GM12878 (cell line): Measurements from ENCODE around the gene INTS2. TPM values are rescaled to one million over a fixed set of nuclear protein-coding genes. Genes with fewer than 3 reads are reported as not detected.

Experiments used
- ATAC-seq: fragments of 200-7000 bp; cut with Tn5 transposase; 3 replicates; pipeline ENCODE4 v1.9.1; 2020; ENCODE audit warnings: mild to moderate bottlenecking, moderate library complexity
- BruUV-seq: library from RNA; stranded (reverse); fragments of 400-500 nt; replicated peaks from 2 replicates; lab custom pipeline; 2021; lab: Mats Ljungman, UMichigan
- CTCF ChIA-PET: fragments of 300-600 bp; sonication (Branson Sonifier 250); formaldehyde crosslinking; extraction: SDS; loops from one replicate; lab custom pipeline; 2021; ENCODE audit warnings: inconsistent platforms; lab: Yijun Ruan, JAX
- POLR2A ChIA-PET: fragments of 350-600 bp; formaldehyde crosslinking; extraction: SDS; loops from one replicate; lab custom pipeline; 2021; ENCODE audit warnings: inconsistent platforms; lab: Charles Lee
- RAD21 ChIA-PET: fragments of 300-600 bp; sonication (Branson Sonifier 250); formaldehyde crosslinking; loops from one replicate; lab custom pipeline; 2023; ENCODE audit warnings: antibody characterized with exemption; ENCODE audit not compliant: unreplicated experiment; lab: Charles Lee
- SMC1A ChIA-PET: fragments of 300-600 bp; sonication (Branson Sonifier 250); formaldehyde crosslinking; loops from one replicate; lab custom pipeline; 2023; ENCODE audit not compliant: unreplicated experiment, uncharacterized antibody; lab: Charles Lee
- DNase-seq: peaks from one replicate; pipeline ENCODE4 v3.0.0-alpha.2; 2011; ENCODE audit warnings: low read depth, low spot score
- FAIRE-seq: peaks from 3 replicates; lab custom pipeline; 2011; peaks lifted over from hg19 to GRCh38; lab: Jason Lieb, UNC
- H2AFZ ChIP-seq: 2 replicates; pipeline ENCODE4 v1.6.0; 2011; ENCODE audit warnings: low read depth, low read length, control low read depth; ENCODE audit not compliant: control insufficient read depth
- H3K27ac ChIP-seq: 2 replicates; pipeline ENCODE4 v1.5.1; 2011; ENCODE audit warnings: control low read depth; ENCODE audit not compliant: control insufficient read depth, insufficient read depth
- H3K27me3 ChIP-seq, 2 experiments: replicated peaks in 1 of 2; 2 replicates each; pipeline versions ENCODE4 v1.6.0 to v1.6.1; 2011; ENCODE audit warnings: low read length in 1 of 2; ENCODE audit not compliant: control insufficient read depth in 2 of 2, insufficient read depth in 2 of 2
- H3K36me3 ChIP-seq, 2 experiments: 2 replicates each; pipeline ENCODE4 v1.5.1; 2011; ENCODE audit warnings: low read length in 1 of 2; ENCODE audit not compliant: control insufficient read depth in 2 of 2, insufficient read depth in 2 of 2
- H3K4me1 ChIP-seq: 2 replicates; pipeline ENCODE4 v1.6.1; 2011; ENCODE audit warnings: mild to moderate bottlenecking, low read length, moderate library complexity, mixed read lengths; ENCODE audit not compliant: control insufficient read depth, insufficient read depth
- H3K4me2 ChIP-seq: 2 replicates; pipeline ENCODE4 v1.6.0; 2011; ENCODE audit warnings: control low read depth; ENCODE audit not compliant: control insufficient read depth, insufficient read depth
- H3K4me3 ChIP-seq: fragments of 200-600 bp; sonication (generic); 2 replicates; pipeline ENCODE4 v1.5.1; 2016
- H3K79me2 ChIP-seq: 2 replicates; pipeline ENCODE4 v1.6.0; 2011; ENCODE audit warnings: low read length; ENCODE audit not compliant: control insufficient read depth, insufficient read depth
- H3K9ac ChIP-seq: 2 replicates; pipeline ENCODE4 v1.8.0; 2011; ENCODE audit warnings: low read length, control low read depth, mixed read lengths; ENCODE audit not compliant: control insufficient read depth, insufficient read depth
- H3K9me3 ChIP-seq: replicated peaks from 3 replicates; pipeline ENCODE4 v1.5.1; 2011; ENCODE audit warnings: mild to moderate bottlenecking, low read length; ENCODE audit not compliant: control insufficient read depth, insufficient read depth
- H4K20me1 ChIP-seq: 2 replicates; pipeline ENCODE4 v1.6.0; 2011; ENCODE audit not compliant: control insufficient read depth, insufficient read depth
- BMI1 ChIP-seq: fragments of 450-650 bp; IDR thresholded peaks from 2 replicates; pipeline ENCODE4 v1.6.1; 2016; ENCODE audit warnings: mild to moderate bottlenecking, moderate library complexity, borderline replicate concordance
- ETV6 ChIP-seq, 2 experiments: fragments of 450-650 bp in 1 of 2; IDR thresholded peaks in 1 of 2; conservative IDR thresholded peaks in 1 of 2; 2 replicates each; pipeline ENCODE4 v1.6.1; 2014; ENCODE audit warnings: antibody characterized with exemption in 1 of 2, borderline replicate concordance in 1 of 2, low read depth in 1 of 2, mild to moderate bottlenecking in 1 of 2, moderate library complexity in 1 of 2
- FOS ChIP-seq: IDR thresholded peaks from 3 replicates; pipeline ENCODE4 v1.6.1; 2011; ENCODE audit warnings: borderline replicate concordance; ENCODE audit not compliant: insufficient read length; ENCODE audit errors: extremely low read depth
- HDAC6 ChIP-seq: fragments of 200-600 bp; sonication (generic); IDR thresholded peaks from one replicate; pipeline ENCODE4 v1.8.0; 2017; ENCODE audit warnings: antibody characterized with exemption; ENCODE audit not compliant: unreplicated experiment
- MLLT1 ChIP-seq: fragments of 450-650 bp; IDR thresholded peaks from 2 replicates; pipeline ENCODE4 v1.6.1; 2016; ENCODE audit warnings: mild to moderate bottlenecking
- MYC ChIP-seq: IDR thresholded peaks from 2 replicates; pipeline ENCODE4 v1.6.1; 2011; ENCODE audit warnings: mild to moderate bottlenecking, low read length, moderate library complexity, inconsistent platforms; ENCODE audit not compliant: insufficient read depth, insufficient replicate concordance, insufficient read length, severe bottlenecking
- NFXL1 ChIP-seq: fragments of 450-650 bp; IDR thresholded peaks from 2 replicates; pipeline ENCODE4 v1.6.1; 2017; ENCODE audit warnings: antibody characterized with exemption, mild to moderate bottlenecking, borderline replicate concordance
- SPI1 ChIP-seq: IDR thresholded peaks from 2 replicates; pipeline ENCODE4 v1.6.1; 2011; ENCODE audit warnings: low read depth, mild to moderate bottlenecking, low read length, moderate library complexity, borderline replicate concordance; ENCODE audit not compliant: insufficient read depth
- TCF3 ChIP-seq: IDR thresholded peaks from 2 replicates; pipeline ENCODE4 v1.6.1; 2012; ENCODE audit warnings: low read depth, mild to moderate bottlenecking, low read length, borderline replicate concordance; ENCODE audit not compliant: insufficient read depth
- TCF7 ChIP-seq: IDR thresholded peaks from 2 replicates; pipeline ENCODE4 v1.6.1; 2014; ENCODE audit warnings: antibody characterized with exemption, borderline replicate concordance
- ZBTB4 ChIP-seq: fragments of 450-650 bp; formaldehyde crosslinking; IDR thresholded peaks from 2 replicates; pipeline ENCODE4 v1.4.0; 2022; ENCODE audit warnings: mild to moderate bottlenecking, moderate library complexity
- ZNF217 ChIP-seq: fragments of 450-650 bp; IDR thresholded peaks from 2 replicates; pipeline ENCODE4 v1.6.1; 2017; ENCODE audit warnings: antibody characterized with exemption, mild to moderate bottlenecking
- ZNF384 ChIP-seq: IDR thresholded peaks from 2 replicates; pipeline ENCODE4 v1.6.1; 2012; ENCODE audit warnings: low read depth, mild to moderate bottlenecking, low read length, improper control_type of control experiment, borderline replicate concordance
- WGBS: methylation state at CpG from one replicate; pipeline ENCODE4 v1.1.6; 2016; ENCODE audit warnings: low lambda C conversion rate; ENCODE audit not compliant: insufficient replicate concordance, insufficient coverage; ENCODE audit errors: missing lambda C conversion rate; 5-methylcytosine and 5-hydroxymethylcytosine counted together
- in situ Hi-C: fragments of 300-500 bp; cut with MboI; formaldehyde crosslinking; loops from 9 replicates; pipeline ENCODE4 v1.14.3; 2018; ENCODE audit warnings: mixed read lengths
- intact Hi-C: fragments of 100-400 bp; cut with micrococcal nuclease; formaldehyde crosslinking; loops from one replicate; pipeline ENCODE4 v1.14.2; 2022; ENCODE audit not compliant: unreplicated experiment
- polyA plus RNA-seq, 11 experiments: library from polyadenylated mRNA; depleted of rRNA in 4 of 11; unstranded in 6 of 11; stranded (reverse) in 5 of 11; fragments of >200 nt; fragmentation: Nextera tagmentation in 4 of 11; fragmentation: Illumina TruSeq in 1 of 11; extraction: Ambion mirVana in 4 of 11; extraction: Trizol in 1 of 11; gene quantifications; 1 replicate in 1 of 11; 2 replicates in 10 of 11; pipeline versions ENCODE4 v1.2.1 to v1.2.3, GENCODE V29; 2011 to 2016; ENCODE audit warnings: inconsistent platforms in 2 of 11, missing spikeins in 2 of 11, low read depth in 1 of 11
- total RNA-seq, 4 experiments: library from RNA; depleted of rRNA in 3 of 4; stranded (reverse); fragments of >200 nt in 3 of 4; fragmentation: Illumina TruSeq in 1 of 4; extraction: Trizol in 1 of 4; gene quantifications; 2 replicates each; pipeline versions ENCODE4 v1.2.1 to v1.2.3, GENCODE V29; 2013 to 2021

The INTS2 gene
- total and polyA plus RNA-seq, 10 of the 15 experiments (the other 5 are each of a cell fraction or from before 2014, with no cell fraction given): 2.8 to 22.2 (median 11.6) TPM

GRCh38 chr17:61874075-61874474, 53.7 kb downstream of the INTS2 start (continued):
- no peak for TF ChIP-seq TCF7
- TF ChIP-seq FOS: no peak
- TF ChIP-seq ZNF217: no peak
- TF ChIP-seq MLLT1: no peak
- no peak for TF ChIP-seq ZBTB4 (CRISPR knock-in tag)
- TF ChIP-seq TCF3: no peak

- H3K9ac ChIP-seq: no peak overlapping the region
- ChIA-PET RAD21 (interaction anchor here (0.8 to 1.9 kb wide), 3 partner anchors 9 to 237 kb away, joined by 3 to 6 read pairs (median 3); partner anchors contain the start of gene BRIP1), POLR2A (interaction anchor here (0.8 kb wide), 1 partner anchor 8 kb away, joined by 3 read pairs; the partner anchor contains the start of gene BRIP1), SMC1A (interaction anchor here (1.7 to 1.9 kb wide), 2 partner anchors 9 to 238 kb away, joined by 13 to 21 read pairs; partner anchors contain the start of gene BRIP1), CTCF (interaction anchor here (1.5 to 1.8 kb wide), 2 partner anchors 9 to 237 kb away, joined by 5 to 14 read pairs; no protein-coding TSS in a partner anchor)
- no peak for DNase-seq
- no peak for FAIRE-seq
- H4K20me1 ChIP-seq: no peaks in the 10 kb centered on the region
- 96% methylated on average over 3 of the region's 3 CpGs for WGBS
- intact Hi-C loops (no loop called here), in situ Hi-C loops (no loop called here)
- no peak overlapping the region for H3K4me3 ChIP-seq
- no peaks in the 10 kb centered on the region for H3K79me2 ChIP-seq
- ATAC-seq: no peak
- no peak overlapping the region for H2AFZ ChIP-seq
- H3K4me1 ChIP-seq: no peaks in the 10 kb centered on the region
- H3K9me3 ChIP-seq: no peaks in the 10 kb centered on the region
- no peak overlapping the region for H3K27ac ChIP-seq
- no TSS peak for BruUV-seq
- no peak overlapping the region for H3K4me2 ChIP-seq
- H3K36me3 ChIP-seq: peaks cover 3 to 13% of the 10 kb centered on the region in 2 experiments
- TF ChIP-seq NFXL1 (peak; percentile 38; the same call in 1 of the 2 replicates), BMI1 (no peak), ZNF384 (no peak), HDAC6 (no peak), ETV6 (conservative IDR thresholded peaks at IDR 0.05 in 1 of 2, IDR thresholded peaks at IDR 0.05 in 1 of 2; ENCODE audit: borderline replicate concordance in 1 of 2, low read depth in 1 of 2) (peak in 1 of 2 experiments; percentile 65; a peak in 1 of 4 replicates), MYC (no peak), SPI1 (no peak)
- H3K27me3 ChIP-seq: no peaks in the 10 kb centered on the region
Measured at GRCh38 chr17:61872099-61872498, 55.7 kb downstream of the INTS2 start.
